ENCODE measurements around the gene KRTAP15-1.

Gene KRTAP15-1

DNA sequence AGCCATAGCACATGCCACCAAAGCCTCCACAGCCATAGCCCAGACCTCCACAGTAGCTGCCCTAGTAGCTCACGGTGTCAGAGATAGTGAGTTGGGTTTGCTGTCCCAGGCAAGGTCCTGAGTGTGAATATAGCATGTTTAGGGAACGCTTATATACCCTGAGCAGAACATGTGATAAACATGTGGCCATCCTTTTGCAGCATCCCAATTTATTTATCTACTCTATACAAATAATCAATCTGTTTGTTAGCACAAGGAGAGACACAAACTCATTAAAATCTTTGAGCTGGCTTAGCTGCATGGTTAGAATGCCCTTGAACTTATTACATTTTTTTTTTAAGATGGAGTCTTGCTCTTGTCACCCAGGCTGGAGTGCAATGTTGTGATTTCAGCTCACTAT, 47.3 kb downstream of the KRTAP15-1 start, which contains the start of gene KRTAP19-2:
TSS of gene KRTAP19-2 (minus strand) at position 101 of the 400 bp plus-strand sequence. CDS start at position 13, 88 bp downstream.
- H3K27me3 ChIP-seq (ENCODE audit: low read length) = no peaks in the 10 kb centered on the region

More for the DNA sequence above, 47.3 kb downstream of the KRTAP15-1 start, which contains the start of gene KRTAP19-2:
- Histone ChIP-seq H3K79me2 (ENCODE audit: insufficient read depth, low read length) (no peaks in the 10 kb centered on the region), H3K9ac (ENCODE audit: low read length) (no peak within 1 kb of the TSS), H3K9me2 (replicated peaks; ENCODE audit: insufficient read depth, low read length) (no peaks in the 10 kb centered on the region), H2AFZ (ENCODE audit: low read depth, low read length, severe bottlenecking) (no peak within 1 kb of the TSS), H4K20me1 (ENCODE audit: low read depth, low read length) (no peaks in the 10 kb centered on the region), H3K27ac (ENCODE audit: low read depth, low read length) (no peak within 1 kb of the TSS), H3K36me3 (ENCODE audit: low read length) (no peaks in the 10 kb centered on the region), H3K4me2 (ENCODE audit: low read depth, low read length, poor library complexity, severe bottlenecking) (no peak within 1 kb of the TSS), H3F3A (ENCODE audit: insufficient read depth) (no peaks in the 10 kb centered on the region), H3K9me3 (ENCODE audit: insufficient read depth, low read length) (peaks cover 3% of the 10 kb centered on the region; the same call in 1 of the 2 replicates), H3K4me3 (ENCODE audit: insufficient read depth, low read length, poor library complexity, severe bottlenecking) (no peak within 1 kb of the TSS)
- TF ChIP-seq EZH2phosphoT487 (conservative IDR thresholded peaks at IDR 0.05; ENCODE audit: low read length) = no peak
- TF ChIP-seq, protein P1, sequence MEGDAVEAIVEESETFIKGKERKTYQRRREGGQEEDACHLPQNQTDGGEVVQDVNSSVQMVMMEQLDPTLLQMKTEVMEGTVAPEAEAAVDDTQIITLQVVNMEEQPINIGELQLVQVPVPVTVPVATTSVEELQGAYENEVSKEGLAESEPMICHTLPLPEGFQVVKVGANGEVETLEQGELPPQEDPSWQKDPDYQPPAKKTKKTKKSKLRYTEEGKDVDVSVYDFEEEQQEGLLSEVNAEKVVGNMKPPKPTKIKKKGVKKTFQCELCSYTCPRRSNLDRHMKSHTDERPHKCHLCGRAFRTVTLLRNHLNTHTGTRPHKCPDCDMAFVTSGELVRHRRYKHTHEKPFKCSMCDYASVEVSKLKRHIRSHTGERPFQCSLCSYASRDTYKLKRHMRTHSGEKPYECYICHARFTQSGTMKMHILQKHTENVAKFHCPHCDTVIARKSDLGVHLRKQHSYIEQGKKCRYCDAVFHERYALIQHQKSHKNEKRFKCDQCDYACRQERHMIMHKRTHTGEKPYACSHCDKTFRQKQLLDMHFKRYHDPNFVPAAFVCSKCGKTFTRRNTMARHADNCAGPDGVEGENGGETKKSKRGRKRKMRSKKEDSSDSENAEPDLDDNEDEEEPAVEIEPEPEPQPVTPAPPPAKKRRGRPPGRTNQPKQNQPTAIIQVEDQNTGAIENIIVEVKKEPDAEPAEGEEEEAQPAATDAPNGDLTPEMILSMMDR (IDR thresholded peaks at IDR 0.05; ENCODE audit: insufficient read depth, low read length, poor library complexity, severe bottlenecking) = no peak
